Pancreas (tissue), 10 donors: ENCODE measurements around the gene DOHH. TPM values are rescaled to one million over a fixed set of nuclear protein-coding genes. Genes with fewer than 3 reads are reported as not detected.

Experiments used
- ATAC-seq, 4 donors: fragments of 200-7000 bp; cut with Tn5 transposase; one replicate each; pipeline versions ENCODE4 v1.8.0 to v1.9.1; 2020; ENCODE audit warnings: mild to moderate bottlenecking in 4 of 4, moderate library complexity in 4 of 4
- DNase-seq, 6 donors: peaks; one replicate each; pipeline ENCODE4 v3.0.0-alpha.2; 2020
- FAIRE-seq: peaks from 2 replicates; lab custom pipeline; 2012; peaks lifted over from hg19 to GRCh38; lab: Jason Lieb, UNC
- H3K27ac ChIP-seq, 4 donors: fragments of 200-600 bp; sonication (generic); 1 replicate in 3 of 4; 2 replicates in 1 of 4; pipeline versions ENCODE4 v1.5.0 to v1.8.0; 2020
- H3K27me3 ChIP-seq, 4 donors: fragments of 200-600 bp; one replicate each; pipeline ENCODE4 v1.8.0; 2021
- H3K36me3 ChIP-seq, 3 donors: fragments of 200-600 bp; sonication (generic) in 1 of 3; one replicate each; pipeline versions ENCODE4 v1.5.0 to v1.8.0; 2020 to 2021
- H3K4me1 ChIP-seq, 3 donors: fragments of 200-600 bp; one replicate each; pipeline ENCODE4 v1.8.0; 2021
- H3K4me3 ChIP-seq, 4 donors: fragments of 200-600 bp; sonication (generic) in 2 of 4; one replicate each; pipeline versions ENCODE4 v1.5.0 to v1.8.0; 2020 to 2021
- H3K9me3 ChIP-seq, 4 donors: fragments of 200-600 bp; one replicate each; pipeline ENCODE4 v1.8.0; 2021
- WGBS, 2 donors: extraction: QIAGEN DNeasy Blood & Tissue Kit; methylation state at CpG; one replicate each; pipeline ENCODE4 v1.1.7; 2013; 5-methylcytosine and 5-hydroxymethylcytosine counted together
- intact Hi-C, 3 donors: fragments of 100-400 bp; cut with DNase I; formaldehyde crosslinking; loops; one replicate each; pipeline versions ENCODE4 v1.11.1 to v1.14.2; 2022
- polyA plus RNA-seq, 2 donors: library from polyadenylated mRNA; stranded (reverse); fragments of 200-250 nt; gene quantifications; one replicate each; pipeline ENCODE4 v1.2.3, GENCODE V29; 2013
- total RNA-seq, 6 donors: library from RNA; stranded (reverse); fragmentation: NEBNext Ultra II Directional in 4 of 6; extraction: Animal tissue kit (Norgen Biotek cat#: 25700) in 4 of 6; gene quantifications; one replicate each; pipeline versions ENCODE4 v1.2.1 to v1.2.4, GENCODE V29; 2021 to 2023
- TF ChIP-seq, protein P1 (sequence below), 4 donors: fragments of 200-600 bp; sonication (generic) in 3 of 4; IDR thresholded peaks; one replicate each; pipeline versions ENCODE4 v1.5.0 to v1.8.0; 2021; ENCODE audit warnings: antibody characterized with exemption in 4 of 4
- donor health status: healthy with polysubstance abuse.
- donor health status: DM: no; HTN: no; CAD: no; lungs with moderate emphysema.
- donor health status: DM: no; HTN: no; CAD: no.
- donor health status: control.
- donor health status: control.
- donor health status: Bipolar disorder and iron deficiency.
- donor health status: DM: yes; HTN: yes; CAD: no.
- donor health status: DM: no; HTN: no; CAD: no.
- donor health status: DM: no; HTN: no; CAD: no.
- donor health status: DM: yes; HTN: yes; CAD: no.

Gene DOHH
- total and polyA plus RNA-seq, 8 donors = 3.2 to 10.5 (median 5.0) TPM

DNA sequence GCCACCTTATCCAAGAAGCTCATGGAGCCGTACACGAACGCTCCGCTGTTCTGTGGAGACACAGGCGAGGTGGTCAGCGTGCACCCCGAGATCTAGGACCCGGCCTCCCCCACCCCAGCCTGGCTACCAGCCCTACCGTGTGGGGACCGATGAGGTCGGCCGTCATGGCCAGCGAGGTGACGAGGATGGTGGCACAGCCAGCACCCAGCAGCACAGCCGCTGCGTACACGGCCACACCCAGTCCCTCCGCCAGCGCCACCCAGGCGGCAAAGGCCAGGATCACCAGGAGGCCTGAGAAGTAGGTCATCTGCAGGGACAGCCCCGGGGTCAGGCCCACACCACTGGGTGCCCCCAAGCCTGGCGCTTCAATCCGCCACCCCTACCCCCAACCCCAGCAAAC is 45.6 kb upstream of the DOHH start:
- Histone ChIP-seq H3K9me3 (no peaks in the 10 kb centered on the region), H3K27me3 (no peaks in the 10 kb centered on the region), H3K4me3 (no peak overlapping the region), H3K36me3 (no peaks in the 10 kb centered on the region), H3K27ac (no peak overlapping the region), H3K4me1 (no peaks in the 10 kb centered on the region)
- no peak for ATAC-seq
- FAIRE-seq = no peak
- DNase-seq = peak in 1 of 6 donors; percentile 75
- intact Hi-C loops = no loop called here
- TF ChIP-seq, protein P1, sequence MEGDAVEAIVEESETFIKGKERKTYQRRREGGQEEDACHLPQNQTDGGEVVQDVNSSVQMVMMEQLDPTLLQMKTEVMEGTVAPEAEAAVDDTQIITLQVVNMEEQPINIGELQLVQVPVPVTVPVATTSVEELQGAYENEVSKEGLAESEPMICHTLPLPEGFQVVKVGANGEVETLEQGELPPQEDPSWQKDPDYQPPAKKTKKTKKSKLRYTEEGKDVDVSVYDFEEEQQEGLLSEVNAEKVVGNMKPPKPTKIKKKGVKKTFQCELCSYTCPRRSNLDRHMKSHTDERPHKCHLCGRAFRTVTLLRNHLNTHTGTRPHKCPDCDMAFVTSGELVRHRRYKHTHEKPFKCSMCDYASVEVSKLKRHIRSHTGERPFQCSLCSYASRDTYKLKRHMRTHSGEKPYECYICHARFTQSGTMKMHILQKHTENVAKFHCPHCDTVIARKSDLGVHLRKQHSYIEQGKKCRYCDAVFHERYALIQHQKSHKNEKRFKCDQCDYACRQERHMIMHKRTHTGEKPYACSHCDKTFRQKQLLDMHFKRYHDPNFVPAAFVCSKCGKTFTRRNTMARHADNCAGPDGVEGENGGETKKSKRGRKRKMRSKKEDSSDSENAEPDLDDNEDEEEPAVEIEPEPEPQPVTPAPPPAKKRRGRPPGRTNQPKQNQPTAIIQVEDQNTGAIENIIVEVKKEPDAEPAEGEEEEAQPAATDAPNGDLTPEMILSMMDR (IDR thresholded peaks at IDR 0.05) = no peak
- WGBS, 2 donors = 89 to 93% methylated on average over 23 of the region's 23 CpGs

- intact Hi-C loops = no loop called here
- H3K27me3 ChIP-seq = no peaks in the 10 kb centered on the region
- no peaks in the 10 kb centered on the region for H3K36me3 ChIP-seq
- WGBS, 2 donors = 75 to 76% methylated on average over 10 of the region's 10 CpGs
- FAIRE-seq (no peak), DNase-seq (no peak), ATAC-seq (no peak)
- no peak overlapping the region for H3K4me3 ChIP-seq
- TF ChIP-seq, protein P1 (IDR thresholded peaks at IDR 0.05) = no peak
- H3K27ac ChIP-seq = no peak overlapping the region
- H3K9me3 ChIP-seq = no peaks in the 10 kb centered on the region
- no peaks in the 10 kb centered on the region for H3K4me1 ChIP-seq
Observed at GRCh38 chr19:3545669-3546034, 45.2 kb upstream of the DOHH start.

- Histone ChIP-seq H3K27me3 (no peaks in the 10 kb centered on the region), H3K36me3 (no peaks in the 10 kb centered on the region), H3K4me3 (no peak overlapping the region), H3K4me1 (no peaks in the 10 kb centered on the region), H3K27ac (no peak overlapping the region), H3K9me3 (no peaks in the 10 kb centered on the region)
- DNase-seq = peak; percentile 50 to 95 (median 80)
- TF ChIP-seq, protein P1 (IDR thresholded peaks at IDR 0.05) = peak; percentile 81 to 95 (median 90)
- FAIRE-seq = no peak
- ATAC-seq = peak; percentile 57 to 83 (median 74)
- WGBS, 2 donors = 64% methylated on average over 27 to 30 of the region's 30 CpGs
- intact Hi-C loops = no loop called here
Observed at GRCh38 chr19:3544742-3545668, 44.5 kb upstream of the DOHH start.

GRCh38 chr19:3544058-3544376 is 43.5 kb upstream of the DOHH start:
- intact Hi-C loops = no loop called here
- H3K9me3 ChIP-seq = no peaks in the 10 kb centered on the region
- no peak overlapping the region for H3K27ac ChIP-seq
- DNase-seq (peak in 2 of 6 donors; percentile 33 to 67), ATAC-seq (no peak), FAIRE-seq (no peak)
- no peaks in the 10 kb centered on the region for H3K27me3 ChIP-seq
- TF ChIP-seq, protein P1 (IDR thresholded peaks at IDR 0.05) = no peak
- H3K36me3 ChIP-seq = no peaks in the 10 kb centered on the region
- H3K4me3 ChIP-seq = no peak overlapping the region
- H3K4me1 ChIP-seq = no peaks in the 10 kb centered on the region
- 85 to 86% methylated on average over 9 of the region's 9 CpGs for WGBS, 2 donors
